ENCODE results near the gene IGFL4.

The IGFL4 gene

DNA sequence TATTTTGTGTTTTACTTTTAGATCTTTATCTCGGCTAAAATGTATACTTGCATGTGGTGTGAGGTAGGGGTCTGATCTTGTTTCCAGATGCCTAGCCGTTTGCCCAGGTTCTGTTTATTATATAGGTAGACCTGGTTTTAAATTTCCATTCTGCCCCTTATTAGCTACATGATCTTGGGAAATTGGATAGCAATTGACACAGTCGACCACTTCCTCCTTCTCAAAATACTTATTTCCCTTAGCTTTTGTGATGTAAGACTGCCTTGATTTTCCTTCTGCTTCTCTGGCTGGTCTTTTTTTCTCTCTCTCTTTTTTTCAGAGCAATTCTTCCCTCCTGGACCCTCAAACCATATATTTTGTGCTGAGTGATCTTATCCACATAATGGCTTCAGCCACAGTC is 15.0 kb downstream of the IGFL4 start:
- Histone ChIP-seq H3K27me3 (ENCODE audit: insufficient read depth, poor library complexity, severe bottlenecking) (no peaks in the 10 kb centered on the region), H3K4me3 (replicated peaks; ENCODE audit: insufficient read depth, low read length) (no peak overlapping the region), H3K27ac (replicated peaks) (peak overlapping the region; percentile 39)
- peak in 1 of 2 experiments; percentile 51 for DNase-seq (ENCODE audit: low read depth in 1 of 2, low spot score in 1 of 2)
- TF ChIP-seq GABPA (IDR thresholded peaks at IDR 0.05; ENCODE audit: low read depth) (no peak), REST (IDR thresholded peaks at IDR 0.05; ENCODE audit: insufficient replicate concordance, low read depth) (no peak), CTCF (IDR thresholded peaks at IDR 0.05; ENCODE audit: insufficient read depth, low read length) (no peak), SPI1 (IDR thresholded peaks at IDR 0.05; ENCODE audit: borderline replicate concordance, low read depth) (peak; percentile 88), POLR2AphosphoS5 (IDR thresholded peaks at IDR 0.05; ENCODE audit: low read depth) (no peak)

- no peak for TF ChIP-seq CTCF (IDR thresholded peaks at IDR 0.05; ENCODE audit: insufficient read depth, low read length)
- peak; percentile 63; the same call in 1 of the 2 replicates for TF ChIP-seq SPI1 (IDR thresholded peaks at IDR 0.05; ENCODE audit: borderline replicate concordance, low read depth)
- no peak for TF ChIP-seq POLR2AphosphoS5 (IDR thresholded peaks at IDR 0.05; ENCODE audit: low read depth)
- H3K4me3 ChIP-seq (replicated peaks; ENCODE audit: insufficient read depth, low read length), result no peak overlapping the region
- H3K27me3 ChIP-seq (ENCODE audit: insufficient read depth, poor library complexity, severe bottlenecking), result no peaks in the 10 kb centered on the region
- H3K27ac ChIP-seq (replicated peaks), result peak overlapping the region; percentile 83
- peak; percentile 30 to 86 for DNase-seq (ENCODE audit: low read depth in 1 of 2, low spot score in 1 of 2)
Measured at GRCh38 chr19:46023311-46023779, 17.5 kb downstream of the IGFL4 start.

DNA sequence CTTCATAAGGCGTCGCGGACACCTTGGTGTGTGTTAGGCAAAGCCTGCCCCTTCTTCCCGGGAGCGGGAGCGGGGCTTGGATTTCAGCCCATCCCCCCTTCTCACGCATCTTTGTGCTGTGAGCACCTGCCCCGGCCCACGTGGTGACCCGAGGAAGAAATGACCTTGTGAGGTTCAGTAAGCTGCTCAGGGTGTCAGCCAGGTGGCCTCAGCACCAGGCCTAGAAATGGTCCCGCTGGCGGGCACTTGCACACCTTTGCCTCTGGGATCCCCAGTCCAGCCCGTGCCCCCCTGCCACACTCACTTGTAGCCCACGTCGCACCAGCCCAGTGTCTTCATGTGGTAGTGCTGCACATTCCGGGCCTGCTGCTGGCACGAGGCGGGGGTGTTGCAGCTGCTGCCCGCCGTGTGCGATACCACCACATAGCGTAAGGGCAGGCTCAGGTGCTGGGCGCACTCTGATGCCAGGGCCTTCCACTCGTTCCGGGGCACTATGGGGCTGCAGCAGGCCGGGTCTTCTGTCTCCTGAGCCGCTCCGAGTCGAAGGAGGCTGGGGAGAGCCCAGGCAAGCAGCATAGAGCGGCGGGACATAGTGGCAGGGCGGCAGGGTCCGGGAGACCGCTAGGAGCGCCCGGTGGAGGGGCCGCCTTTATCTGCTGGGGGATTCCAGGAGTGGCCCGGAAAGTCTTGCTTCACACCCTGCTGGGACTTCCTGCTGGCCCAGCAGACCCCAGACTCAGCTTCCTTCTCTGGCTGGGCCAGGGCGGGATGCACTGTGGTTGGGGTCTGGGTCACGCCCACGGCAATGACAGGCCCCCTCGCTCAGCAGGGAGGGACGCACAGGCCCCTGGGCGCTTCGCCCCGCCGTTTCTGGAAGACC is 18.1 kb downstream of the IGFL4 start, which contains the start of gene PGLYRP1:
Gene PGLYRP1 (minus strand): TSS at position 623 of the 880 bp plus-strand sequence. CDS start 32 bp downstream, at position 591.
- TF ChIP-seq GABPA (IDR thresholded peaks at IDR 0.05; ENCODE audit: low read depth) (no peak), CTCF (IDR thresholded peaks at IDR 0.05; ENCODE audit: insufficient read depth, low read length) (no peak), POLR2AphosphoS5 (IDR thresholded peaks at IDR 0.05; ENCODE audit: low read depth) (no peak), SPI1 (IDR thresholded peaks at IDR 0.05; ENCODE audit: borderline replicate concordance, low read depth) (no peak), REST (IDR thresholded peaks at IDR 0.05; ENCODE audit: insufficient replicate concordance, low read depth) (no peak)
- Histone ChIP-seq H3K27ac (replicated peaks) (peak within 1 kb of the TSS; percentile 83), H3K4me3 (replicated peaks; ENCODE audit: insufficient read depth, low read length) (peak within 1 kb of the TSS; percentile 13), H3K27me3 (ENCODE audit: insufficient read depth, poor library complexity, severe bottlenecking) (no peaks in the 10 kb centered on the region)
- DNase-seq (ENCODE audit: low read depth in 1 of 2, low spot score in 1 of 2), result peak in 1 of 2 experiments; percentile 9
